NCI-H146 treated with DMSO at 0.1 percent for 48 hours (cell line): Measurements from ENCODE around the gene CAMK2B.

Experiments used
- DNase-seq: peaks from one replicate; lab custom pipeline; 2025; ENCODE audit not compliant: unreplicated experiment; lab: John Stamatoyannopoulos, UW

CAMK2B gene

DNA sequence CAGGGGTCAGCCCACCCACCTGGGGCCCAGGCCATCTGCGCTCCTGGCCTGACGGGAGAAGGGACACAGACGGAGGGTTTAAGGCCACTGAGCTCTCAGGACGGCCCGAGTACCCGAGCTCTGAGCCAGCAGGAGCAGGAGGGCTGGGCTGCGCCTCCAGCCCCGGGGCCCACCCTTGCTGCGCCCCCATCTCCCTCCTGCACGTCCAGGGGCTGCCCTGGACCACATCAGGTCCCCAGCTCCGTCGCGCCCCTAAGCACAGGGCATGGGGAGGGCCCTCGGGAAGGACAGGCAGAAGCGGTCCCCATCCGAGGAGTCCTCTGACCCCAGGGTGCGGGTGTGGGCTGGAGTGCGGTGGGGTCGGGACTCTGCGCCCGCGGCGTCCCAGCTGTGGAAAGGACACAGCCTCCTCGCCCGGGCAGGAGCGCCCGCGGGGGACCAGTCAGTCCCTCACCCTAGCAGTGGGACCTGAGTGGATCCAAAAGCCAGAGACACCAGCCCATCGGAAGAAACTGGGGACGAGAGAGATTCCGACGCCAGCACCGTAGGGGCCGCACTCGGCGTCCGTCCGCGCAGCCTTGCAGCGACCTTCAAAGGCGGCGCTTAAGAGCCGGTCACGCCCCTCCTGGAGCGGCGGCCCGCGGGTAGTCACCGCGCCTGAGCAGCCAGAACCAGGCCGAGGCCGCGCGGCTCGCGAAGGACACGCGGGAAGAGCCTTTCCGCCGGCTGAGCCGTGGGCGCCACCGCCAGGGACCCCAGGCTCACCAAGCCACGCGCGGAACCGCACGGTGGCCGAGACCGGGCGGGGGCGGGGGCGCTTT, 15.9 kb downstream of the CAMK2B start:
- DNase-seq: no peak

- DNase-seq: no peak
These were observed 16.7 kb downstream of the CAMK2B start for GRCh38 chr7:44308596-44309270.

DNA sequence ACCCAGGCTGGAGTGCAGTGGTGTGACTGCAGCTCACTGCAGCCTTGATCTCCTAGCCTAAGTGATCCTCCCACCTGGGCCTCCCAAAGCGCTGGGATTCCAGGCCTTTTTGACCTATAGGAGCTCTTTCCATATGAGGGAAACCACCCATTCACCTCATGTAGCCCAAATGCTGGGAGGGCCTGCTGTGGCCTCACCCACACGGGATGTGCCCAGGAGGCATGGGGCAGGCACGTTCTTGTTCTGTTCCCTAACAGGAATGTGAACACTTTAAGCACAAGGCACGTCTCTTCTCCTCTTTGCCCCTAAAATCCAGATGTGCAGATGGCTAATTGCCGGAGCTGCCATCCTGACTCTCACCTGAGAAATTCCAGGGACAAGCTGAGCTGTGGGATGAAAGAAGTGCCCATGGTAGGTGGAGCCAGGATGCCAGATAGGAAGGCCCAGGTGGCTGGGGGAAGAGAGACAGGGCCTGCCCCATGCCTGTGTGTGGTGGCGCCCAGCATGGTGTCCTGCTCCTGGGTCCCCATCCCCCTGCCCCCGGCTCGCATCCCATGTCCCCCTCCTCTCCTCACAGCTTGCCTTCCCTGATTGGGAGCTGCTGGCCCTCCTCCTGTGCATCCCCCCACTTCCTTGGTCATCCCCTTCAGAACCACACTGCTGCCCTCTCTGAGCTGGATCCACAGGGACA, 17.3 kb downstream of the CAMK2B start:
- DNase-seq: no peak

- no peak for DNase-seq
These were observed 18.0 kb downstream of the CAMK2B start for GRCh38 chr7:44307301-44307900.

DNA sequence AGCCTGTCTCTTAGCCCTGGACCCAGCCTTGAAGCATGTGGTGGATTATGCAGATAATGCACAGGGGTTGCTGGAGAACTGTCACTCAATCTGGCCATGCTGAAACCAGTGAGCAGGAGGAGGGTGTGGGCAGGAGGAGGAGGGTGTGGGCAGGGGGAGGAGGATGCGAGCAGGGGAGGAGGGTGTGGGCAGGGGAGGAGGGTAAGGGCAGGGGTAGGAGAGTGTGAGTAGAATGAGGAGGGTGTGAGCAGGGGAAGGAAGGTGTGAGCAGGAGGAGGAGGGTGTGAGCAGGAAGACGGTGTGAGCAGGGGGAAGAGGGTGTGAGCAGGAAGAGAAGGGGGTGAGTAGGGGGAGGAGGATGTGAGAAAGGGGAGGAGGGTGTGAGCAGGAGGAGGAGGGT, 18.8 kb downstream of the CAMK2B start:
- no peak for DNase-seq

DNA sequence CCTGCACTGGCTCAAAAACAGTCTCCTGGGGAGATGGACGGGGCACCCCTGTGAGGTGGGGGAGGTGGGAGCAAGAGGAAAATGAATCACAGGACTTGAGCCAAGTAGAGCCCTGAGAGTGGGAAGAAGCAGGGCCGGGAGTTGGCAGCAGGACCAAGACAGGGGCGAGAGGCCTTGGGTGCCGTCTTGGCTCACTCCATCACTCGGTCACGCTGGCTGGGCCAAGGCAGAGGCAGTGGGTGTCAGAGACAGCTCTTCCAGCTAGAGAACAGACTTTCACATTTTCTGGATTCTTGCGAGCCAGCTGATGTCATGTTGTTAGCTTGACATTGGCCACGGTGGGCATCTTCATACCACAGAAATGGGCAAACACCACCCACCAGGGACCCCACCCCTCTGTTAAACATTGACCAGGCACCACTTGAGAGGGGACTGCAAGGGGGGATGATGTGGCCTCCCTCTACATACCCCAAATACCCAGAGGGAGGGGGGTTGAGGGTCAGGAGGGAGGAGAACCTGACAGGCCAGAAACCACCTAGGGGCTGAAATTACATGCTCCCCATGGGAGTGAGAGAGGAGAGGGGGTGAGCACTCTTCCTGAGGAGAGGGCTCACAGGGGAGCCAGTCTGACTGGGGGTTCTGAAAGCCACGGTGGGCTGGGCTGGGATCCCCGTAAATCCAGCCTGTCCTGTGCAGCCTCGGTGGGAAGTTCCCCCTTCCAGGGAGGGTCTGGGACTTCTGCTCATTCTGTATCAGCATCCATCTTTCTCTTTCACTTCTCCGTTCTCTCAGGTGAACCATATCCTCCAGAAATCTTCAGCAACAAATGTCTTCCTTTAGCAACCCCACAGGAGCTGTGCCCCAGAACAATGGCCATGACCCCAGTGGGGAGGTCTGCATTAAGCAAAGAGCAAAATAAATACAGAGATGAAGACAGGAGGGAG, 19.6 kb downstream of the CAMK2B start:
- DNase-seq: no peak

GRCh38 chr7:44294325-44295069, 30.9 kb downstream of the CAMK2B start:
- no peak for DNase-seq

DNA sequence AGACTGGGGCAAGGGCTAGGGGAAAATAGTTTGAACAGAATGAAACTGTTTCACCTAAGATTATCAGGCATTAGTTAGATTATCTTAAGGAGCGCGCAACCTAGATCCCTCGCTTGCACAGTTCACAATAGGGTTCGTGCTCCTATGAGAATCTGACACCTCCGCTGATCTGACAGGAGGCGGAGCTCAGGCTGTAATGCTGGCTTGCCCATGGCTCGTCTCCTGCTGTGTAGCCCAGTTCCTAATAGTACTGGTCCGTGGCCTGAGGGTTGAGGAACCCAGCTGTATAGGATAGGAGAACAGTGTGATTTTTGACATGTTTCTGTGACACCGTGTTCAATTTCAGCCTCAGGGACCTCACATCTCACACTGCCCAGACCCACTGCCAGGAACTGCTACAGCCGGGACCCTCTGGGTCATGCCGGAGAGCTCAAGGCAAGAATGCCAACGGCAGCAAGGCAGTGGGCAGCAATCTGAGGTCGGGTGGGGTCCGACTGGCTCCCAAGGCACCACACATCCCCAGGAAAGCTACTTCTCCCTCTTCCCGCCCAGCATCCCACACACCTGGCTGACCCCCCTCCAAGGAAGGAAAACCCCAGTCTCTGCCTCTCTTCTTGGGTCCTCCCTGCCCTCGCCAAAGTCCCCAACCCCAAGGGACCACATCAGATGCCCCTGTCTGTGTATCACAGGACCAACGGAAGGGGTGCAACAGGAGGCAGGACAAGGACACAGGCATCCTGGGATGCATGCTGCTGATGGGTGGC, 31.7 kb downstream of the CAMK2B start:
- DNase-seq: no peak

GRCh38 chr7:44292876-44293560, 32.4 kb downstream of the CAMK2B start:
- no peak for DNase-seq

GRCh38 chr7:44292420-44292817, 33.0 kb downstream of the CAMK2B start:
- DNase-seq: no peak

- DNase-seq: no peak
These were observed 33.5 kb downstream of the CAMK2B start for GRCh38 chr7:44291733-44292419.

- DNase-seq: no peak
These were observed 34.2 kb downstream of the CAMK2B start for GRCh38 chr7:44291066-44291732.

- no peak for DNase-seq
These were observed 35.2 kb downstream of the CAMK2B start for GRCh38 chr7:44290252-44290620.

GRCh38 chr7:44289341-44290251, 35.8 kb downstream of the CAMK2B start:
- no peak for DNase-seq

GRCh38 chr7:44288811-44289340, 36.5 kb downstream of the CAMK2B start:
- DNase-seq: no peak

DNA sequence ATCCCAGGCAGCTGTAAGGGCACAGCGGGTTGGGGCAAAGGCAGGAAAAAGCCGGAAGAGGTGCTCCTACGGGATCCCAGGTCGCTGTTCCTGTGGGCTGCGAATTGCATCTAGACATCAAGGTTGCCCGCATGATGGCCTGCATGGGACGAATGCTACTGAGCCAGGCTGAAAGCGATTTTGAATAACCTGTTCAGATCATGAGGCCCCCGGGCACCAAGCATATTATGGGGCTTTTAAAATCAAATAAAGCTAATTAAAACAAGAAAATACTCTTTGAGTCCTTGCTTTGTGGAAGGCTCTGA, 37.1 kb downstream of the CAMK2B start:
- DNase-seq: no peak
